Psoas muscle (tissue), 8 donors: ENCODE measurements around the gene EIF3I. TPM values are rescaled to one million over a fixed set of nuclear protein-coding genes. Genes with fewer than 3 reads are reported as not detected.

Experiments
- ATAC-seq, 4 donors: fragments of 200-7000 bp; cut with Tn5 transposase; one replicate each; pipeline ENCODE4 v1.9.1; 2020; ENCODE audit warnings: moderate library complexity in 3 of 4, mild to moderate bottlenecking in 2 of 4
- DNase-seq, 2 donors: peaks; one replicate each; pipeline ENCODE4 v3.0.0-alpha.2; 2020
- H3K27ac ChIP-seq: fragments of 200-600 bp; one replicate; pipeline ENCODE4 v1.8.0; 2022
- H3K27me3 ChIP-seq, 3 donors: fragments of 200-600 bp in 1 of 3; one replicate each; pipeline versions ENCODE4 v1.6.1 to v1.8.0; 2013 to 2022; ENCODE audit warnings: low read length in 2 of 3, mild to moderate bottlenecking in 2 of 3, moderate library complexity in 1 of 3; ENCODE audit not compliant: insufficient read depth in 3 of 3
- H3K36me3 ChIP-seq, 2 donors: fragments of 200-600 bp in 1 of 2; one replicate each; pipeline versions ENCODE4 v1.6.1 to v1.8.0; 2013 to 2022; ENCODE audit warnings: low read depth in 1 of 2, mild to moderate bottlenecking in 1 of 2, moderate library complexity in 1 of 2; ENCODE audit not compliant: insufficient read depth in 1 of 2
- H3K4me1 ChIP-seq: fragments of 200-600 bp; one replicate; pipeline ENCODE4 v1.8.0; 2022
- H3K4me3 ChIP-seq: fragments of 200-600 bp; one replicate; pipeline ENCODE4 v1.8.0; 2022; ENCODE audit warnings: mild to moderate bottlenecking
- H3K9me3 ChIP-seq: fragments of 200-600 bp; one replicate; pipeline ENCODE4 v1.8.0; 2022
- WGBS, 3 donors: extraction: QIAGEN DNeasy Blood & Tissue Kit; methylation state at CpG; one replicate each; pipeline versions ENCODE4 v1.1.6 to v1.1.7; 2013; 5-methylcytosine and 5-hydroxymethylcytosine counted together
- intact Hi-C, 2 donors: fragments of 100-400 bp; cut with DNase I; formaldehyde crosslinking; loops; one replicate each; pipeline versions ENCODE4 v1.11.0 to v1.14.2; 2022
- polyA plus RNA-seq, 3 donors: library from polyadenylated mRNA; stranded (reverse); fragments of 200-250 nt; gene quantifications; one replicate each; pipeline ENCODE4 v1.2.3, GENCODE V29; 2013
- total RNA-seq, 4 donors: library from RNA; stranded (reverse); fragmentation: NEBNext Ultra II Directional in 2 of 4; extraction: Animal tissue kit (Norgen Biotek cat#: 25700) in 2 of 4; gene quantifications; one replicate each; pipeline versions ENCODE4 v1.2.1 to v1.2.4, GENCODE V29; 2021 to 2023
- TF ChIP-seq, protein P1 (sequence below): fragments of 200-600 bp; IDR thresholded peaks from one replicate; pipeline ENCODE4 v1.8.0; 2022; ENCODE audit warnings: antibody characterized with exemption
- donor health status: healthy with polysubstance abuse.
- donor health status: DM: no; HTN: no; CAD: no; lungs with moderate emphysema.
- donor health status: Bipolar disorder and iron deficiency.
- donor health status: healthy.
- donor health status: DM: yes; HTN: yes; CAD: no.
- donor health status: DM: no; HTN: no; CAD: no.
- donor health status: DM: no; HTN: no; CAD: no.
- donor health status: DM: yes; HTN: yes; CAD: no.

EIF3I gene
- total and polyA plus RNA-seq, 7 donors, result 174 to 506 (median 238) TPM

DNA sequence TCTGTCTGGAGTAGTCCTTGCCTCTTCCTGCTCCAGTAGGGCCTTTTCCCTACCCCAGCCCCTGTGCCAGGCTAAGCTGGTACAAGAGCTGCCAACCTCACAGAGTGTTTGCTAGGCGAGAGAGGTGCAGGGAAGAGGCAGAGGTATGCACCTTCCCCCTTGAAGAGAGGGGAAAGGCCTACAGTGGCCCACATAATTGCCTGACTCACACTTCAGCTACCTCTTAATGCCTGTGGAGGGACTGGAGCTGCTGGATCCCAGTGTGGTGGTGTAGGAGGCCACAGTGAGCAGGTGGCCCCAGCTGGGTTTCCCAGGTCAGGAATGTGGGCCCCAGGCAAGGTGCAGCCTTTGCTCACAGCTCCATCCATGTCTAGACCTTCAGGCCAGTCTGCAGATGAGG, 25.1 kb upstream of the EIF3I start:
- DNase-seq, result peak in 1 of 2 donors; percentile 38
- WGBS, 3 donors, result 76 to 94% (median 93%) methylated on average over 1 of the region's 1 CpG
- Histone ChIP-seq H3K27me3 (no peaks in the 10 kb centered on the region), H3K4me1 (peaks cover 52% of the 10 kb centered on the region), H3K4me3 (no peak overlapping the region), H3K36me3 (peaks cover 20 to 63% of the 10 kb centered on the region in 2 donors), H3K9me3 (no peaks in the 10 kb centered on the region), H3K27ac (peak overlapping the region; percentile 94)
- TF ChIP-seq, protein P1, sequence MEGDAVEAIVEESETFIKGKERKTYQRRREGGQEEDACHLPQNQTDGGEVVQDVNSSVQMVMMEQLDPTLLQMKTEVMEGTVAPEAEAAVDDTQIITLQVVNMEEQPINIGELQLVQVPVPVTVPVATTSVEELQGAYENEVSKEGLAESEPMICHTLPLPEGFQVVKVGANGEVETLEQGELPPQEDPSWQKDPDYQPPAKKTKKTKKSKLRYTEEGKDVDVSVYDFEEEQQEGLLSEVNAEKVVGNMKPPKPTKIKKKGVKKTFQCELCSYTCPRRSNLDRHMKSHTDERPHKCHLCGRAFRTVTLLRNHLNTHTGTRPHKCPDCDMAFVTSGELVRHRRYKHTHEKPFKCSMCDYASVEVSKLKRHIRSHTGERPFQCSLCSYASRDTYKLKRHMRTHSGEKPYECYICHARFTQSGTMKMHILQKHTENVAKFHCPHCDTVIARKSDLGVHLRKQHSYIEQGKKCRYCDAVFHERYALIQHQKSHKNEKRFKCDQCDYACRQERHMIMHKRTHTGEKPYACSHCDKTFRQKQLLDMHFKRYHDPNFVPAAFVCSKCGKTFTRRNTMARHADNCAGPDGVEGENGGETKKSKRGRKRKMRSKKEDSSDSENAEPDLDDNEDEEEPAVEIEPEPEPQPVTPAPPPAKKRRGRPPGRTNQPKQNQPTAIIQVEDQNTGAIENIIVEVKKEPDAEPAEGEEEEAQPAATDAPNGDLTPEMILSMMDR, result no peak
- ATAC-seq, result no peak
- intact Hi-C loops, result no loop called here

DNA sequence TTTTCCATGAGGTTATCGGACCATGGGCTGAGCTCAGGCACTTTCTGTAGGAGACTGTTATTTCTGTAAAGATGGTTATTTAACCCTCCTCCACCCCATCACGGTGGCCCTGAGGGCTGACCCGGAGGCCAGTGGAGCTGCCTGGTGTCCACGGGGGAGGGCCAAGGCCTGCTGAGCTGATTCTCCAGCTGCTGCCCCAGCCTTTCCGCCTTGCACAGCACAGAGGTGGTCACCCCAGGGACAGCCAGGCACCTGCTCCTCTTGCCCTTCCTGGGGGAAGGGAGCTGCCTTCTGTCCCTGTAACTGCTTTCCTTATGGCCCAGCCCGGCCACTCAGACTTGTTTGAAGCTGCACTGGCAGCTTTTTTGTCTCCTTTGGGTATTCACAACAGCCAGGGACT, 24.4 kb upstream of the EIF3I start:
- Histone ChIP-seq H3K4me1 (peaks cover 54% of the 10 kb centered on the region), H3K27ac (peak overlapping the region; percentile 94), H3K27me3 (no peaks in the 10 kb centered on the region), H3K9me3 (no peaks in the 10 kb centered on the region), H3K4me3 (no peak overlapping the region), H3K36me3 (peaks cover 20 to 55% of the 10 kb centered on the region in 2 donors)
- ATAC-seq (no peak), DNase-seq (peak in 1 of 2 donors; percentile 52)
- WGBS, 3 donors, result 27 to 59% (median 32%) methylated on average over 6 of the region's 6 CpGs
- intact Hi-C loops, result loop anchor here in 1 of 2 donors (2.0 kb wide), 1 partner anchor 17 kb away; no protein-coding TSS in a partner anchor
- TF ChIP-seq, protein P1, result no peak

DNA sequence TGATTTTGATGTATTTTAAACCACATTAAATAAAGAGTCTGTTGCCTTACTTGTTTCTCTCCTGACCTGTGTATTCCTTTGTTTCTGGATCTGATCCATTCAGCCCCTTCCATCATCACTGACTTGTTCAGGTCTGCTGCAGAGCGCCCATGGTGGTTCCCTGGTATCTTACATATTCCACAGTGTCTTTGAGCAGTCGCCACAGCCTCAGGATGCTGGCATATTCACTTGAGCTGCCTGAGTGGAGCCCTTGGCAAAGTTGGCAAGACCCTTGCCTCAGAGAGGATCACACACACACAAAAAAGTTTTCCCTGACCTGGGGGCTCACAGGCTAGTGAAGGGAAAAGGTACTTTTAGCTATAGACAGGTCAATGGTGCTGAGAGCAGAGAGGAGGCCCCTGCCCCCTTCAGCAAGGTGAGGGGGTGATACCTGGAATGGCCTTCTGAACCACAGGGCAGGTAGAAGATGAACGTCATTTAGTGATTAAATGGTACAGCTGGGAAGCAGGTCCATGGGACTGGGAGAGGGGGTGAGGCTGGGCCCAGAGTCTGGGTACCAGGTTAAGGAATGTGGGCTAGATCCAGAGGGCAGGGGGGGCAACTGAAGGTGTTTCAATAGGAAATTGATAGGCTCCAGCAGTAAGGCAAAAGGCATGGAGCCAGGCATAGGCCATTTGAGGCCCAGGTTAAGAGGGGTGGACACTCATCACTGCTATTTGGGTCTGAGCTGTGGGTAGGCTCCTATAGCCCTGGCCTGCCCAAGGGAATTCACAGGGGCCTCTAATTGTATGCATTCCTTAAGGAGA, 23.8 kb upstream of the EIF3I start:
- Histone ChIP-seq H3K4me3 (peak overlapping the region; percentile 88), H3K9me3 (no peaks in the 10 kb centered on the region), H3K27me3 (no peaks in the 10 kb centered on the region), H3K4me1 (peaks cover 54% of the 10 kb centered on the region), H3K36me3 (peaks cover 17 to 49% of the 10 kb centered on the region in 2 donors), H3K27ac (peak overlapping the region; percentile 94)
- intact Hi-C loops, result loop anchor here in 1 of 2 donors (2.0 kb wide), 1 partner anchor 18 kb away; no protein-coding TSS in a partner anchor
- no peak for ATAC-seq
- DNase-seq, result peak in 1 of 2 donors; percentile 44
- TF ChIP-seq, protein P1, result no peak
- 72 to 84% (median 78%) methylated on average over 3 of the region's 3 CpGs for WGBS, 3 donors

DNA sequence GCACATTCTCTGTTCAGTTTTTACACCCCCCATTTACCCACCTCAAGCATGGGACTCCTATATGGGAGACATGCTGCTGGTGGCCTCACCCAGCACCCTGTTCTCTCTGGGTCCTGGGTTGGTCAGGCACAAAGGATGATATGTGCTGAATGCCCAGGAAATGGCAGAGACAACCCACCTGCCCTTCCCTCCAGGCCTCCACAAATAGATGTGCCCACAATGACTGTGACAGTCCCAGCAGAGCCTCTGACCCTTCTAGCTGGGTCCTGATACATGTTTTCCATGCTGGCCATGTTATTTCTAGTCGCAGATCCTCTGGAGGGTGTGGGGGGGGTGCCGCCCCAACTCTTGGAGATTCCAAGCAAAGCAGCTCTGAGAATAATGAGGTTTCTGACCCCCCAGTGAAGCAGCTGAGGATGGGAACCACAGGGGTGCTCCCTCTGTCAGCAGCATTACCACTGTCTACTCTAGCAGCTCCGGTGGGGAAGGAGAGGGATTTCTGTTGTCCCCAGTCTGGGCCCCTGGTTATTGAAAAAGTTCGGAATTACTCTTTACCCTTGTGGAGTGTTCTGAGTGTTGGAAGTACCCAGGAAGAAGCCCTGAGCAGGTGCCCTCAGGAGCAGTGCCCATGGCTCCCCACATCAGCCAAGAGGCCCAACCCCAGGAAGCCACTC, 23.0 kb upstream of the EIF3I start:
- TF ChIP-seq, protein P1, result no peak
- H3K36me3 ChIP-seq, result peaks cover 14 to 47% of the 10 kb centered on the region in 2 donors
- 34 to 55% (median 40%) methylated on average over 4 of the region's 4 CpGs for WGBS, 3 donors
- intact Hi-C loops, result loop anchor here in 1 of 2 donors (2.0 kb wide), 1 partner anchor 18 kb away; no protein-coding TSS in a partner anchor
- H3K27me3 ChIP-seq, result no peaks in the 10 kb centered on the region
- H3K4me1 ChIP-seq, result peaks cover 54% of the 10 kb centered on the region
- no peak for ATAC-seq
- DNase-seq, result peak in 1 of 2 donors; percentile 35
- H3K4me3 ChIP-seq, result peak overlapping the region; percentile 88
- no peaks in the 10 kb centered on the region for H3K9me3 ChIP-seq
- peak overlapping the region; percentile 94 for H3K27ac ChIP-seq
